ENCODE data around the gene MAP2K5.

GRCh38 chr15:67790610-67791319 lies 248.3 kb downstream of the MAP2K5 start:
- TF ChIP-seq POLR2AphosphoS5 (IDR thresholded peaks at IDR 0.05; ENCODE audit: borderline replicate concordance, low read depth, low read length) = no peak
- TF ChIP-seq EZH2 (IDR thresholded peaks at IDR 0.05) = no peak

Data from SK-N-MC (cell line).